Thyroid gland (tissue), 4 donors: Measurements from ENCODE around the gene TUBGCP3. TPM values are rescaled to one million over a fixed set of nuclear protein-coding genes. Genes with fewer than 3 reads are reported as not detected.

Experiments
- DNase-seq, 2 donors: peaks; one replicate each; pipeline ENCODE4 v3.0.0-alpha.2; 2019
- H3K27ac ChIP-seq, 3 donors: fragments of 200-600 bp; sonication (generic); 1 replicate in 2 of 3; 2 replicates in 1 of 3; pipeline ENCODE4 v1.5.1; 2016 to 2019; ENCODE audit warnings: mild to moderate bottlenecking in 1 of 3, moderate library complexity in 1 of 3
- H3K27me3 ChIP-seq: fragments of 200-600 bp; sonication (generic); one replicate; pipeline ENCODE4 v1.5.1; 2019
- H3K36me3 ChIP-seq, 2 donors: fragments of 200-600 bp; sonication (generic); one replicate each; pipeline ENCODE4 v1.5.1; 2016 to 2019
- H3K4me1 ChIP-seq, 2 donors: fragments of 200-600 bp; sonication (generic); one replicate each; pipeline ENCODE4 v1.5.1; 2017 to 2019
- H3K4me3 ChIP-seq, 3 donors: fragments of 200-600 bp; sonication (generic); replicated peaks in 1 of 3; 1 replicate in 2 of 3; 2 replicates in 1 of 3; pipeline ENCODE4 v1.5.1; 2016; ENCODE audit warnings: mild to moderate bottlenecking in 1 of 3
- H3K9me3 ChIP-seq: fragments of 200-600 bp; sonication (generic); one replicate; pipeline ENCODE4 v1.5.1; 2017
- CTCF ChIP-seq, 6 experiments: fragments of 200-600 bp in 3 of 6; fragments of 450-650 bp in 3 of 6; sonication (generic) in 3 of 6; IDR thresholded peaks; one replicate each; pipeline ENCODE4 v1.5.1; 2016 to 2019; ENCODE audit warnings: antibody characterized with exemption in 6 of 6, mild to moderate bottlenecking in 2 of 6, inconsistent platforms in 1 of 6, moderate library complexity in 1 of 6
- POLR2A ChIP-seq, 2 donors: fragments of 450-650 bp; IDR thresholded peaks; one replicate each; pipeline ENCODE4 v1.6.1; 2017; ENCODE audit warnings: antibody characterized with exemption in 2 of 2, mild to moderate bottlenecking in 2 of 2, moderate library complexity in 1 of 2
- whole genome bisulfite sequencing, 2 donors: methylation state at CpG; one replicate each; pipeline ENCODE4 v1.1.5; 2017; 5-methylcytosine and 5-hydroxymethylcytosine counted together
- intact Hi-C: fragments of 100-400 bp; cut with DNase I; formaldehyde crosslinking; loops from one replicate; pipeline ENCODE4 v1.15.1; 2023
- total RNA-seq, 4 donors: library from RNA; depleted of rRNA; stranded (reverse); fragments of >200 nt; gene quantifications; one replicate each; pipeline ENCODE4 v1.2.3, GENCODE V29; 2016

Gene TUBGCP3
- total RNA-seq, 4 donors from 2014 or later: 27.4 to 49.1 (median 36.0) TPM

GRCh38 chr13:112473818-112474217 is 114.1 kb downstream of the TUBGCP3 start:
- DNase-seq: no peak
- Histone ChIP-seq H3K9me3 (no peaks in the 10 kb centered on the region), H3K27me3 (no peaks in the 10 kb centered on the region), H3K27ac (no peak overlapping the region), H3K4me1 (no peaks in the 10 kb centered on the region), H3K4me3 (no peak overlapping the region), H3K36me3 (no peaks in the 10 kb centered on the region)
- TF ChIP-seq CTCF (IDR thresholded peaks at IDR 0.05): no peak
- 89 to 93% methylated on average over 5 of the region's 5 CpGs for WGBS, 2 donors
- intact Hi-C loops: no loop called here

- WGBS, 2 donors: 82 to 90% methylated on average over 12 to 13 of the region's 14 CpGs
- TF ChIP-seq CTCF (IDR thresholded peaks at IDR 0.05) (no peak), POLR2A (IDR thresholded peaks at IDR 0.05) (no peak)
- H3K4me1 ChIP-seq: no peaks in the 10 kb centered on the region
- intact Hi-C loops: no loop called here
- H3K27ac ChIP-seq: no peak overlapping the region
- H3K4me3 ChIP-seq: no peak overlapping the region
- no peaks in the 10 kb centered on the region for H3K36me3 ChIP-seq
- no peaks in the 10 kb centered on the region for H3K9me3 ChIP-seq
- DNase-seq: no peak
- no peaks in the 10 kb centered on the region for H3K27me3 ChIP-seq
Measured at GRCh38 chr13:112469071-112469745, 118.7 kb downstream of the TUBGCP3 start.

- WGBS, 2 donors: 92% methylated on average over 10 of the region's 10 CpGs
- TF ChIP-seq CTCF (IDR thresholded peaks at IDR 0.05) (no peak), POLR2A (IDR thresholded peaks at IDR 0.05) (no peak)
- no peak for DNase-seq
- H3K36me3 ChIP-seq: no peaks in the 10 kb centered on the region
- intact Hi-C loops: no loop called here
- H3K4me3 ChIP-seq: no peak overlapping the region
- H3K9me3 ChIP-seq: no peaks in the 10 kb centered on the region
- H3K4me1 ChIP-seq: no peaks in the 10 kb centered on the region
- no peak overlapping the region for H3K27ac ChIP-seq
- H3K27me3 ChIP-seq: no peaks in the 10 kb centered on the region
Measured at GRCh38 chr13:112468069-112468468, 119.9 kb downstream of the TUBGCP3 start.

- TF ChIP-seq POLR2A (IDR thresholded peaks at IDR 0.05): no peak
- TF ChIP-seq CTCF (IDR thresholded peaks at IDR 0.05): no peak
Measured at GRCh38 chr13:112467236-112467635, 120.7 kb downstream of the TUBGCP3 start.

GRCh38 chr13:112466132-112467058 is 121.6 kb downstream of the TUBGCP3 start:
- H3K4me3 ChIP-seq: no peak overlapping the region
- DNase-seq: no peak
- H3K4me1 ChIP-seq: no peaks in the 10 kb centered on the region
- H3K36me3 ChIP-seq: no peaks in the 10 kb centered on the region
- WGBS, 2 donors: 83 to 92% methylated on average over 20 to 26 of the region's 40 CpGs
- no peaks in the 10 kb centered on the region for H3K9me3 ChIP-seq
- H3K27me3 ChIP-seq: no peaks in the 10 kb centered on the region
- no peak for TF ChIP-seq POLR2A (IDR thresholded peaks at IDR 0.05)
- TF ChIP-seq CTCF (IDR thresholded peaks at IDR 0.05): no peak
- no peak overlapping the region for H3K27ac ChIP-seq
- intact Hi-C loops: no loop called here

More at GRCh38 chr13:112467236-112467635, 120.7 kb downstream of the TUBGCP3 start:
- Histone ChIP-seq H3K4me3 (no peak overlapping the region), H3K4me1 (no peaks in the 10 kb centered on the region), H3K9me3 (no peaks in the 10 kb centered on the region), H3K27me3 (no peaks in the 10 kb centered on the region), H3K36me3 (no peaks in the 10 kb centered on the region), H3K27ac (no peak overlapping the region)
- no peak for DNase-seq
- intact Hi-C loops: no loop called here
- WGBS, 2 donors: 73 to 82% methylated on average over 14 to 15 of the region's 19 CpGs
